Lower leg skin (tissue), 3 donors: ENCODE results near the gene SLC25A6.

Experiments
- CTCF ChIP-seq, 3 donors: fragments of 450-650 bp; IDR thresholded peaks; one replicate each; pipeline ENCODE4 v1.5.1; 2016; ENCODE audit warnings: antibody characterized with exemption in 3 of 3, mild to moderate bottlenecking in 3 of 3, moderate library complexity in 2 of 3
- POLR2A ChIP-seq, 2 donors: fragments of 450-650 bp; IDR thresholded peaks; one replicate each; pipeline ENCODE4 v1.6.1; 2016 to 2017; ENCODE audit warnings: antibody characterized with exemption in 2 of 2, mild to moderate bottlenecking in 1 of 2, moderate library complexity in 1 of 2

- no peak for TF ChIP-seq CTCF (IDR thresholded peaks at IDR 0.05)
- TF ChIP-seq POLR2A (IDR thresholded peaks at IDR 0.05): no peak
Measured at GRCh38 chrX:1395646-1396216, 3.8 kb upstream of the SLC25A6 start.
